GM12878 (cell line): Measurements from ENCODE around the gene CCDC88C. TPM values are rescaled to one million over a fixed set of nuclear protein-coding genes. Genes with fewer than 3 reads are reported as not detected.
A peak's percentile ranks its signal among the peaks of the same experiment; 100 is the strongest.

Experiments used
- ATF2 ChIP-seq: IDR thresholded peaks from 2 replicates; pipeline ENCODE4 v1.6.1; 2012; ENCODE audit warnings: low read length, inconsistent platforms
- BMI1 ChIP-seq: fragments of 450-650 bp; IDR thresholded peaks from 2 replicates; pipeline ENCODE4 v1.6.1; 2016; ENCODE audit warnings: mild to moderate bottlenecking, moderate library complexity, borderline replicate concordance
- E2F4 ChIP-seq: IDR thresholded peaks from 2 replicates; pipeline ENCODE4 v1.6.1; 2012; ENCODE audit warnings: low read depth, low read length, improper control_type of control experiment
- HCFC1 ChIP-seq: fragments of 150-350 bp; IDR thresholded peaks from 2 replicates; pipeline ENCODE4 v1.6.1; 2014; ENCODE audit warnings: low read length
- JUND ChIP-seq: IDR thresholded peaks from 2 replicates; pipeline ENCODE4 v1.6.1; 2012; ENCODE audit warnings: low read depth, mild to moderate bottlenecking, low read length, improper control_type of control experiment, moderate library complexity
- KAT2A ChIP-seq: conservative IDR thresholded peaks from 2 replicates; pipeline ENCODE4 v1.6.1; 2011; ENCODE audit warnings: low read depth, low read length; ENCODE audit not compliant: control insufficient read depth
- LARP7 ChIP-seq: fragments of 450-650 bp; IDR thresholded peaks from 2 replicates; pipeline ENCODE4 v1.6.1; 2017; ENCODE audit warnings: mild to moderate bottlenecking
- NBN ChIP-seq: fragments of 450-650 bp; IDR thresholded peaks from 2 replicates; pipeline ENCODE4 v1.6.1; 2016
- POLR2AphosphoS5 ChIP-seq: IDR thresholded peaks from 2 replicates; pipeline ENCODE4 v1.6.1; 2011; ENCODE audit warnings: mild to moderate bottlenecking, low read length, inconsistent platforms
- RUNX3 ChIP-seq: IDR thresholded peaks from 2 replicates; pipeline ENCODE4 v1.6.1; 2012; ENCODE audit warnings: low read length, inconsistent platforms
- SMAD5 ChIP-seq: IDR thresholded peaks from 2 replicates; pipeline ENCODE4 v1.6.1; 2016; ENCODE audit warnings: antibody characterized with exemption, low read depth
- ZBTB40 ChIP-seq: fragments of 450-650 bp; IDR thresholded peaks from 2 replicates; pipeline ENCODE4 v1.6.1; 2016; ENCODE audit warnings: mild to moderate bottlenecking, moderate library complexity, borderline replicate concordance
- ZNF274 ChIP-seq: IDR thresholded peaks from one replicate; pipeline ENCODE4 v1.8.0; 2011; ENCODE audit not compliant: insufficient read length, insufficient read depth
- ZNF687 ChIP-seq: fragments of 450-650 bp; IDR thresholded peaks from 2 replicates; pipeline ENCODE4 v1.6.1; 2017; ENCODE audit warnings: mild to moderate bottlenecking, moderate library complexity
- ZZZ3 ChIP-seq: IDR thresholded peaks from 2 replicates; pipeline ENCODE4 v1.6.1; 2011; ENCODE audit warnings: low read depth; ENCODE audit not compliant: control insufficient read depth, insufficient read length
- polyA plus RNA-seq, 11 experiments: library from polyadenylated mRNA; depleted of rRNA in 4 of 11; unstranded in 6 of 11; stranded (reverse) in 5 of 11; fragments of >200 nt; fragmentation: Nextera tagmentation in 4 of 11; fragmentation: Illumina TruSeq in 1 of 11; extraction: Ambion mirVana in 4 of 11; extraction: Trizol in 1 of 11; gene quantifications; 1 replicate in 1 of 11; 2 replicates in 10 of 11; pipeline versions ENCODE4 v1.2.1 to v1.2.3, GENCODE V29; 2011 to 2016; ENCODE audit warnings: inconsistent platforms in 2 of 11, missing spikeins in 2 of 11, low read depth in 1 of 11
- total RNA-seq, 4 experiments: library from RNA; depleted of rRNA in 3 of 4; stranded (reverse); fragments of >200 nt in 3 of 4; fragmentation: Illumina TruSeq in 1 of 4; extraction: Trizol in 1 of 4; gene quantifications; 2 replicates each; pipeline versions ENCODE4 v1.2.1 to v1.2.3, GENCODE V29; 2013 to 2021

The CCDC88C gene
- total and polyA plus RNA-seq, 10 of the 15 experiments (the other 5 are each of a cell fraction or from before 2014, with no cell fraction given), result 4.0 to 79.6 (median 36.6) TPM

GRCh38 chr14:91419044-91419397 lies 1.4 kb upstream of the CCDC88C start (continued):
- no peak for TF ChIP-seq ZBTB40
- no peak; the same call in 1 of the 2 replicates for TF ChIP-seq NBN
- no peak for TF ChIP-seq SMAD5
- no peak for TF ChIP-seq ZNF687
- TF ChIP-seq LARP7, result no peak
- no peak for TF ChIP-seq ZNF274
- no peak for TF ChIP-seq BMI1
- TF ChIP-seq POLR2AphosphoS5, result no peak
- TF ChIP-seq E2F4, result no peak
- TF ChIP-seq KAT2A, result no peak
- no peak for TF ChIP-seq HCFC1
- TF ChIP-seq JUND, result no peak
- peak; percentile 68; the same call in 1 of the 2 replicates for TF ChIP-seq RUNX3
- TF ChIP-seq ATF2, result 0 out of 2 replicates have a peak, but pooled peaks have one; percentile 29
- no peak for TF ChIP-seq ZZZ3
